Body of pancreas (tissue), 4 donors: Measurements from ENCODE around the gene RIPK3. TPM values are rescaled to one million over a fixed set of nuclear protein-coding genes. Genes with fewer than 3 reads are reported as not detected.
"Not testable (repeated sequence)": the region's sequence is repeated elsewhere in the genome, so short reads cannot be mapped to it uniquely, and the experiment has no call there.

Source experiments
- ATAC-seq: fragments of 150-250 bp; one replicate; pipeline ENCODE4 v1.9.1; 2016
- DNase-seq, 4 donors: peaks; one replicate each; pipeline ENCODE4 v3.0.0-alpha.2; 2019
- H3K27ac ChIP-seq, 4 donors: fragments of 200-600 bp; sonication (generic); 1 replicate in 3 of 4; 2 replicates in 1 of 4; pipeline versions ENCODE4 v1.5.1 to v1.6.1; 2016 to 2019; ENCODE audit warnings: mild to moderate bottlenecking in 1 of 4, mixed read lengths in 1 of 4, moderate library complexity in 1 of 4
- H3K27me3 ChIP-seq, 2 donors: fragments of 200-600 bp; sonication (generic); one replicate each; pipeline ENCODE4 v1.6.0; 2016; ENCODE audit warnings: mild to moderate bottlenecking in 1 of 2
- H3K36me3 ChIP-seq, 2 donors: fragments of 200-600 bp; sonication (generic); replicated peaks in 1 of 2; 2 replicates each; pipeline ENCODE4 v1.5.1; 2016; ENCODE audit warnings: low read depth in 2 of 2; ENCODE audit not compliant: insufficient read depth in 1 of 2
- H3K4me1 ChIP-seq: fragments of 200-600 bp; sonication (generic); one replicate; pipeline ENCODE4 v1.6.0; 2016
- H3K4me3 ChIP-seq, 2 donors: fragments of 200-600 bp; sonication (generic); 1 replicate in 1 of 2; 2 replicates in 1 of 2; pipeline ENCODE4 v1.5.1; 2016 to 2019
- H3K9me3 ChIP-seq, 3 donors: fragments of 200-600 bp; sonication (generic); 1 replicate in 2 of 3; 2 replicates in 1 of 3; pipeline ENCODE4 v1.5.1; 2016
- CTCF ChIP-seq, 7 experiments: fragments of 450-650 bp in 4 of 7; fragments of 200-600 bp in 3 of 7; sonication (generic) in 3 of 7; IDR thresholded peaks; one replicate each; pipeline ENCODE4 v1.5.1; 2016 to 2019; ENCODE audit warnings: antibody characterized with exemption in 7 of 7
- POLR2A ChIP-seq, 3 donors: fragments of 450-650 bp; IDR thresholded peaks; one replicate each; pipeline ENCODE4 v1.6.1; 2016; ENCODE audit warnings: antibody characterized with exemption in 3 of 3, mild to moderate bottlenecking in 2 of 3
- WGBS, 2 donors: methylation state at CpG; one replicate each; pipeline ENCODE4 v1.1.5; 2017; 5-methylcytosine and 5-hydroxymethylcytosine counted together
- intact Hi-C: fragments of 100-400 bp; cut with DNase I; formaldehyde crosslinking; loops from one replicate; pipeline ENCODE4 v1.15.1; 2023
- total RNA-seq, 2 donors: library from RNA; depleted of rRNA; stranded (reverse); fragments of >200 nt; gene quantifications; one replicate each; pipeline ENCODE4 v1.1.0, GENCODE V29; 2016

The RIPK3 gene
- total RNA-seq, 2 donors from 2014 or later: 6.0 to 9.9 TPM

- no peak for TF ChIP-seq POLR2A (IDR thresholded peaks at IDR 0.05)
- Histone ChIP-seq H3K27me3 (no peaks in the 10 kb centered on the region), H3K36me3 (no peaks in the 10 kb centered on the region), H3K27ac (no peak overlapping the region), H3K4me1 (peaks cover 3% of the 10 kb centered on the region), H3K4me3 (no peak overlapping the region), H3K9me3 (no peaks in the 10 kb centered on the region)
- 78% methylated on average over 4 of the region's 4 CpGs for WGBS, 2 donors
- ATAC-seq (no peak), DNase-seq (no peak)
- intact Hi-C loops: no loop called here
Observed at GRCh38 chr14:24356208-24356607, 16.4 kb upstream of the RIPK3 start.

GRCh38 chr14:24355009-24355408 is 15.2 kb upstream of the RIPK3 start:
- Histone ChIP-seq H3K36me3 (no peaks in the 10 kb centered on the region), H3K4me3 (no peak overlapping the region), H3K27me3 (no peaks in the 10 kb centered on the region), H3K27ac (no peak overlapping the region), H3K9me3 (no peaks in the 10 kb centered on the region), H3K4me1 (peaks cover 3% of the 10 kb centered on the region)
- 84 to 87% methylated on average over 7 of the region's 7 CpGs for WGBS, 2 donors
- DNase-seq (no peak), ATAC-seq (no peak)
- intact Hi-C loops: no loop called here
- TF ChIP-seq CTCF (IDR thresholded peaks at IDR 0.05) (no peak), POLR2A (IDR thresholded peaks at IDR 0.05) (no peak)

DNA sequence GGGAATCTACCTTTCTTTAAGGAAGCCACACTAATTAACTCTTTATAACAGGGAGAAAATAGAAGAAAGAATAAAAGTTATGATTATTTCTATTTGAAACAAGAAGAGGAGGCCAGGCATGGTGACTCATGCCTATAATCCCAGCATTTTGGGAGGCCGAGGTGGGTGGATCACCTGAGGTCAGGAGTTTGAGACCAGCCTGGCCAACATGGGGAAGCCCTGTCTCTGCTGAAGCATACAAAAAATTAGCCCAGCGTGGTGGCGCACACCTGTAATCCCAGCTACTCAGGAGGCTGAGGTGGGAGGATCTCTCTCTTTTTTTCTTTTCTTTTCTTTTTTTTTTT is 14.7 kb upstream of the RIPK3 start:
- H3K36me3 ChIP-seq, intact Hi-C loops, H3K27ac ChIP-seq, H3K27me3 ChIP-seq, H3K4me3 ChIP-seq, ATAC-seq, H3K9me3 ChIP-seq, H3K4me1 ChIP-seq, DNase-seq: not testable (repeated sequence)
- 72 to 73% methylated on average over 3 of the region's 3 CpGs for WGBS, 2 donors

DNA sequence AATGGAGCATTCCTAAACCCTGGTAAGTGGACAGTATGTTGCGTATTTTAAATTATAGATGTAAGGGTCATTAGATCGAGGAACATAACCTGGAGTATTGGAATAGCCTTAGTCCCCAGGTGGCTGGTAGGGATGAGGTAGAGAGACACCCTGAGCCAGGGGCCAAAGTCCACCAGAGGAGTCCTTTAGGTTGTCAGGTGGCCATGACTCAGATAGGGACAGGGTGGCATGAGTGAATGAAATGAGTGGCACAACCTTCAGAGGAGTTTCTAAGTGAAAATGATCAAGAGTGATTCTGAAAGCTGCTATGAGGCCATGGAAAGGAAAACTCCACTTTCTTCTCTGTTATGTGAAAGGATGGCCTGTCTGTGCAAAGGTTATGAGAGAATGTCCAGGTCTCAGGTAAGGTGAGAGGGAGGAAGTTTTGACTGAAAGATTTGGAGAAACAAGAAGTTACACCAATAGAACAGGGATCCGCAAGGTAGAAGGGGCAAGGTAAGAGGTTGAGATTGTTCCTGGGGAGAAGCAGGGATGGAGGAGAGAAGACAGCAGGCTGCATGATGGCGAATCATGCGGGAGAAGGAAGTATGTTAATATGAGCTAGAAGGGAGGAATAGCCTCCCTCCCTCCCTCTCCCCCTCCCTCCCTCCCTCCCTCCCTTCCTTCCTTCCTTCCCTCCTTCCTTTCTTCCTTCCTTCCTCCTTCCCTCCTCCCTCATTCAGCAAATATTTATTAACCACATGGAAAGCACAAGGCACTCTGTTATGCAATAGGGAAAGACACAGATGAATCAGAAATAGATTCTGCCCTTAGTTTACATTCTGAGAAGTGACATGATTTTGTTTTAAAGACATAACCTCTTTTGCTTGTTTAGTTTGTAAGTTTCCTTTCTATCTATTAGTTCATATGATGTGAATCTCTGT is 14.0 kb upstream of the RIPK3 start:
- no peak for DNase-seq
- Histone ChIP-seq H3K9me3 (no peaks in the 10 kb centered on the region), H3K36me3 (no peaks in the 10 kb centered on the region), H3K27ac (no peak overlapping the region), H3K27me3 (no peaks in the 10 kb centered on the region), H3K4me3 (no peak overlapping the region), H3K4me1 (peaks cover 3% of the 10 kb centered on the region)
- 82 to 84% methylated on average over 5 of the region's 5 CpGs for WGBS, 2 donors
- no peak for ATAC-seq
- no peak for TF ChIP-seq CTCF (IDR thresholded peaks at IDR 0.05)
- no peak for TF ChIP-seq POLR2A (IDR thresholded peaks at IDR 0.05)
- intact Hi-C loops: no loop called here

- no peak overlapping the region for H3K27ac ChIP-seq
- H3K36me3 ChIP-seq: no peaks in the 10 kb centered on the region
- 11 to 15% methylated on average over 4 of the region's 4 CpGs for WGBS, 2 donors
- DNase-seq (no peak), ATAC-seq (no peak)
- no peak for TF ChIP-seq POLR2A (IDR thresholded peaks at IDR 0.05)
- TF ChIP-seq CTCF (IDR thresholded peaks at IDR 0.05): no peak
- intact Hi-C loops: no loop called here
- H3K9me3 ChIP-seq: no peaks in the 10 kb centered on the region
- no peak overlapping the region for H3K4me3 ChIP-seq
- H3K27me3 ChIP-seq: no peaks in the 10 kb centered on the region
- H3K4me1 ChIP-seq: peaks cover 3% of the 10 kb centered on the region
Observed at GRCh38 chr14:24351517-24351916, 11.7 kb upstream of the RIPK3 start.

- intact Hi-C loops: no loop called here
- ATAC-seq (no peak), DNase-seq (no peak)
- Histone ChIP-seq H3K36me3 (no peaks in the 10 kb centered on the region), H3K4me3 (no peak overlapping the region), H3K9me3 (no peaks in the 10 kb centered on the region), H3K4me1 (peaks cover 3% of the 10 kb centered on the region), H3K27me3 (no peaks in the 10 kb centered on the region), H3K27ac (no peak overlapping the region)
- no peak for TF ChIP-seq POLR2A (IDR thresholded peaks at IDR 0.05)
- TF ChIP-seq CTCF (IDR thresholded peaks at IDR 0.05): no peak
- WGBS, 2 donors: 62 to 73% methylated on average over 5 of the region's 5 CpGs
Observed at GRCh38 chr14:24349742-24350141, 10.0 kb upstream of the RIPK3 start.
